Kidney (tissue), 14 donors: Measurements from ENCODE around the gene CACNA1S. TPM values are rescaled to one million over a fixed set of nuclear protein-coding genes. Genes with fewer than 3 reads are reported as not detected.

Experiments
- DNase-seq, 5 donors: peaks; one replicate each; pipeline ENCODE4 v3.0.0-alpha.2; 2013 to 2020
- FAIRE-seq: peaks from 2 replicates; lab custom pipeline; 2012; peaks lifted over from hg19 to GRCh38; lab: Jason Lieb, UNC
- H3K27ac ChIP-seq, 2 donors: one replicate each; pipeline ENCODE4 v1.7.0; 2013; ENCODE audit warnings: low read depth in 2 of 2, low read length in 2 of 2, inconsistent platforms in 1 of 2
- H3K27me3 ChIP-seq: one replicate; pipeline ENCODE4 v1.7.1; 2013; ENCODE audit warnings: low read length, inconsistent platforms; ENCODE audit not compliant: control insufficient read depth, insufficient read depth
- H3K36me3 ChIP-seq, 3 donors: one replicate each; pipeline versions ENCODE4 v1.7.0 to v1.7.1; 2013; ENCODE audit warnings: low read length in 3 of 3, control low read depth in 1 of 3, inconsistent platforms in 1 of 3; ENCODE audit not compliant: insufficient read depth in 3 of 3, control insufficient read depth in 2 of 3
- H3K4me1 ChIP-seq, 3 donors: one replicate each; pipeline versions ENCODE4 v1.7.0 to v1.7.1; 2013; ENCODE audit warnings: low read length in 3 of 3, inconsistent platforms in 1 of 3, low read depth in 1 of 3; ENCODE audit not compliant: control insufficient read depth in 2 of 3, insufficient read depth in 2 of 3
- H3K4me3 ChIP-seq, 3 donors: one replicate each; pipeline versions ENCODE4 v1.7.0 to v1.8.1; 2013; ENCODE audit warnings: low read length in 3 of 3, control low read depth in 1 of 3, inconsistent platforms in 1 of 3
- H3K9ac ChIP-seq, 3 donors: one replicate each; pipeline versions ENCODE4 v1.7.0 to v1.7.1; 2013; ENCODE audit warnings: low read length in 3 of 3, control low read depth in 1 of 3, inconsistent platforms in 1 of 3
- H3K9me3 ChIP-seq, 3 donors: one replicate each; pipeline versions ENCODE4 v1.7.0 to v1.7.1; 2013; ENCODE audit warnings: low read length in 3 of 3, control low read depth in 1 of 3, inconsistent platforms in 1 of 3; ENCODE audit not compliant: control insufficient read depth in 2 of 3, insufficient read depth in 1 of 3
- intact Hi-C: fragments of 100-400 bp; cut with DNase I; formaldehyde crosslinking; loops from one replicate; pipeline ENCODE4 v1.11.1; 2022
- polyA plus RNA-seq: library from polyadenylated mRNA; stranded (reverse); fragments of 350-450 nt; fragmentation: Illumina TruSeq; extraction: RNeasy Lipid Tissue Mini Kit (QIAGEN cat#74804); gene quantifications from one replicate; pipeline ENCODE4 v1.2.3, GENCODE V29; 2014; ENCODE audit warnings: low read depth, low replicate concordance; ENCODE audit not compliant: insufficient read depth
- total RNA-seq: library from RNA; stranded (reverse); fragmentation: NEBNext Ultra II Directional; extraction: Animal tissue kit (Norgen Biotek cat#: 25700); gene quantifications from one replicate; pipeline ENCODE4 v1.2.1, GENCODE V29; 2021
- TF ChIP-seq, protein P1 (sequence below): IDR thresholded peaks from 3 replicates; pipeline ENCODE4 v1.5.1; 2012; ENCODE audit warnings: mild to moderate bottlenecking, moderate library complexity, borderline replicate concordance; ENCODE audit not compliant: insufficient read depth; ENCODE audit errors: extremely low read depth
- donor health status: control.
- donor health status: control.
- donor health status: control.
- donor health status: control.
- donor health status: control.
- donor health status: DM: yes; HTN: yes; CAD: no.
- donor health status: Normal renal cell carcinoma (clear cell type).

CACNA1S gene
- total and polyA plus RNA-seq, 2 donors from 2014 or later, result 0.41 TPM; not detected in 1

GRCh38 chr1:201008666-201009360, 103.4 kb downstream of the CACNA1S start:
- Histone ChIP-seq H3K27ac (no peak overlapping the region), H3K36me3 (no peaks in the 10 kb centered on the region), H3K4me3 (no peak overlapping the region), H3K27me3 (peaks cover 2% of the 10 kb centered on the region), H3K9me3 (peaks cover 0 to 1% (median 0%) of the 10 kb centered on the region in 3 donors), H3K9ac (no peak overlapping the region), H3K4me1 (no peaks in the 10 kb centered on the region)
- intact Hi-C loops, result no loop called here
- TF ChIP-seq, protein P1, sequence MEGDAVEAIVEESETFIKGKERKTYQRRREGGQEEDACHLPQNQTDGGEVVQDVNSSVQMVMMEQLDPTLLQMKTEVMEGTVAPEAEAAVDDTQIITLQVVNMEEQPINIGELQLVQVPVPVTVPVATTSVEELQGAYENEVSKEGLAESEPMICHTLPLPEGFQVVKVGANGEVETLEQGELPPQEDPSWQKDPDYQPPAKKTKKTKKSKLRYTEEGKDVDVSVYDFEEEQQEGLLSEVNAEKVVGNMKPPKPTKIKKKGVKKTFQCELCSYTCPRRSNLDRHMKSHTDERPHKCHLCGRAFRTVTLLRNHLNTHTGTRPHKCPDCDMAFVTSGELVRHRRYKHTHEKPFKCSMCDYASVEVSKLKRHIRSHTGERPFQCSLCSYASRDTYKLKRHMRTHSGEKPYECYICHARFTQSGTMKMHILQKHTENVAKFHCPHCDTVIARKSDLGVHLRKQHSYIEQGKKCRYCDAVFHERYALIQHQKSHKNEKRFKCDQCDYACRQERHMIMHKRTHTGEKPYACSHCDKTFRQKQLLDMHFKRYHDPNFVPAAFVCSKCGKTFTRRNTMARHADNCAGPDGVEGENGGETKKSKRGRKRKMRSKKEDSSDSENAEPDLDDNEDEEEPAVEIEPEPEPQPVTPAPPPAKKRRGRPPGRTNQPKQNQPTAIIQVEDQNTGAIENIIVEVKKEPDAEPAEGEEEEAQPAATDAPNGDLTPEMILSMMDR, result no peak
- FAIRE-seq (no peak), DNase-seq (peak in 1 of 5 donors; percentile 54)

GRCh38 chr1:201007481-201007880, 104.7 kb downstream of the CACNA1S start:
- FAIRE-seq (no peak), DNase-seq (no peak)
- Histone ChIP-seq H3K4me1 (no peaks in the 10 kb centered on the region), H3K9ac (no peak overlapping the region), H3K36me3 (no peaks in the 10 kb centered on the region), H3K4me3 (peak overlapping the region in 1 of 3 donors; percentile 11), H3K9me3 (peaks cover 0 to 1% (median 0%) of the 10 kb centered on the region in 3 donors), H3K27ac (no peak overlapping the region), H3K27me3 (peaks cover 2% of the 10 kb centered on the region)
- TF ChIP-seq, protein P1, result no peak
- intact Hi-C loops, result no loop called here

DNA sequence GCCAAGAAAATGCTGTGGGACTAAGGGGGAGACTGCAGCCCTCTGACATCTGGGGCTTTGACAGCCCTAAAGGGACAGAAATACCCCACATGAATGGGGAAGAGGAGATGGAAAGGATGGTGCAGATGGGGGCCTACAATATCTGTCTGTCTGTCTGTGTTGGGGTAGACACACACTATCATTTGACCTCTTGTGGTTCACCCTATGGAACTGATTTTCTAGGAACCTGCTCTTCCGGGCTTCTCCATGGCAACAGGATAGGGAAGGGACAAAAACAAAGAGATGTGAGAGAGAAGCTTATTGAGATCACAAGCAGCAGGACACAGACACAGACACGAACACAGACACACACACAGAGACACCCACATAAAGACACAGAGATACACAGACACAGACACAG, 105.8 kb downstream of the CACNA1S start:
- Histone ChIP-seq H3K4me1 (no peaks in the 10 kb centered on the region), H3K9ac (no peak overlapping the region), H3K36me3 (no peaks in the 10 kb centered on the region), H3K9me3 (peaks cover 0 to 1% (median 0%) of the 10 kb centered on the region in 3 donors), H3K27me3 (peaks cover 2% of the 10 kb centered on the region), H3K4me3 (no peak overlapping the region), H3K27ac (no peak overlapping the region)
- TF ChIP-seq, protein P1, result no peak
- FAIRE-seq, result no peak
- intact Hi-C loops, result no loop called here
- DNase-seq, result no peak
